IMR-90 (cell line): ENCODE measurements around the gene METTL1. TPM values are rescaled to one million over a fixed set of nuclear protein-coding genes. Genes with fewer than 3 reads are reported as not detected.

Experiments
- MAZ ChIP-seq: IDR thresholded peaks from 2 replicates; pipeline ENCODE4 v1.6.1; 2012; ENCODE audit warnings: low read depth, mild to moderate bottlenecking, low read length, improper control_type of control experiment, moderate library complexity, borderline replicate concordance
- MXI1 ChIP-seq: IDR thresholded peaks from 2 replicates; pipeline ENCODE4 v1.6.1; 2012; ENCODE audit warnings: low read depth, mild to moderate bottlenecking, low read length, moderate library complexity, borderline replicate concordance
- NFE2L2 ChIP-seq: fragments of 150-350 bp; IDR thresholded peaks from 2 replicates; pipeline ENCODE4 v1.6.1; 2016; ENCODE audit warnings: low read depth, mild to moderate bottlenecking, low read length
- RCOR1 ChIP-seq: IDR thresholded peaks from 2 replicates; pipeline ENCODE4 v1.6.1; 2012; ENCODE audit warnings: mild to moderate bottlenecking, low read length, improper control_type of control experiment; ENCODE audit not compliant: insufficient replicate concordance
- RFX5 ChIP-seq: IDR thresholded peaks from 2 replicates; pipeline ENCODE4 v1.8.0; 2012; ENCODE audit warnings: low read depth, mild to moderate bottlenecking, low read length, moderate library complexity
- USF2 ChIP-seq: fragments of 150-350 bp; IDR thresholded peaks from 2 replicates; pipeline ENCODE4 v1.6.1; 2017; ENCODE audit warnings: mild to moderate bottlenecking, antibody characterized with exemption, low read length, low read depth
- polyA plus RNA-seq, 3 experiments: library from polyadenylated mRNA; depleted of rRNA; stranded (reverse); fragments of >200 nt; gene quantifications; 2 replicates each; pipeline ENCODE4 v1.2.3, GENCODE V29; 2012; ENCODE audit warnings: low replicate concordance in 1 of 3
- total RNA-seq: library from RNA; depleted of rRNA; stranded (reverse); fragments of >200 nt; gene quantifications from 2 replicates; pipeline ENCODE4 v1.2.3, GENCODE V29; 2012

METTL1 gene
- total and polyA plus RNA-seq, 2 of the 4 experiments (the other 2 are of a cell fraction): 12.4 to 27.5 TPM

DNA sequence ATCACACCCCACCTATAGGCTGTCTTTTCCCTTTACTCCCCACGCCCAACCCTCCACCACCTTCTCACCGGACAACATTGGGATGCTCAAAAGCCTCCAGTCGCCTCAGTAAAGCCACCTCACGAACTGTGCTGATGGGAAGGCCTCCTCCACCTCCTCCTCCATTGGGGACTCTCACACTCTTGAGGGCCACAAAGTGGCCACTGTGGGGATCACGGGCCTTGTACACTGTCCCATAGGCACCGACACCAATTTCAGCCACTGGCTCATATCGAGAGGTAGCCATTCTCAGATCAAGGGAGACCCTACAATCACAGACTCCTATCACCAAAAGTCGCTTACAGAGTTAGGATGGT lies 20.5 kb downstream of the METTL1 start (continued):
- TF ChIP-seq USF2 (no peak), MXI1 (no peak), RFX5 (no peak), RCOR1 (no peak), NFE2L2 (no peak), MAZ (no peak)
